ENCODE measurements around the gene NFATC3.

GRCh38 chr16:68144008-68144407 lies 58.8 kb downstream of the NFATC3 start:
- TF ChIP-seq CTCF (IDR thresholded peaks at IDR 0.05) (no peak), POLR2A (IDR thresholded peaks at IDR 0.05) (no peak)

Measured in uterus (tissue), 2 donors.